ENCODE measurements around the gene PTPRK. TPM values are rescaled to one million over a fixed set of nuclear protein-coding genes. Genes with fewer than 3 reads are reported as not detected.

PTPRK gene
- total RNA-seq, 2 donors from 2014 or later, result 94.1 to 117 TPM

DNA sequence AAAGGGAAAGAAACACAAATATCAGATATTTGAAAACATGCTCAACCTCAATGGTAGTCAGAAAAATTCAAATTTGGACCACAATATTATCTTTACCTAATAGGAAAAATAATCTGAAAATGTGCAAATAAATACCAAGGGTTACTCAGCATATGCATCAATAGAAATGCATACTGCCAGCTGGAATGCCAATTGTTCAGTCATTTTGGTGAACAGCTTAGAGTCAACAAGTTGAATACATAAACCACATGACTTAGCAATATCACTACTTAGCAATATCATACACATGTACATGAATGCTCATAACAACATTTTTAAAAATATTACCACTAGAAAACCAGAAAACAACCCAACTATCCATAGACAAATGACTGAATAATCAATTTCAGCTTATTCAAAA, 212.7 kb downstream of the PTPRK start:
- no peak for TF ChIP-seq CTCF (IDR thresholded peaks at IDR 0.05)
- no peaks in the 10 kb centered on the region for H3K9me3 ChIP-seq
- intact Hi-C loops (cut with DNase I), result no loop called here
- no peak overlapping the region for H3K27ac ChIP-seq
- H3K27me3 ChIP-seq, result no peaks in the 10 kb centered on the region
- H3K9ac ChIP-seq (ENCODE audit: low read depth in 2 of 2, low read length in 2 of 2), result no peak overlapping the region
- no peak overlapping the region for H3K4me3 ChIP-seq
- H3K36me3 ChIP-seq, result no peaks in the 10 kb centered on the region
- DNase-seq, result no peak
- H3K4me1 ChIP-seq, result no peaks in the 10 kb centered on the region

GRCh38 chr6:128305976-128306375, 214.4 kb downstream of the PTPRK start:
- Histone ChIP-seq H3K36me3 (no peaks in the 10 kb centered on the region), H3K9me3 (no peaks in the 10 kb centered on the region), H3K4me3 (no peak overlapping the region), H3K27ac (no peak overlapping the region), H3K4me1 (no peaks in the 10 kb centered on the region), H3K27me3 (no peaks in the 10 kb centered on the region), H3K9ac (ENCODE audit: low read depth in 2 of 2, low read length in 2 of 2) (no peak overlapping the region)
- TF ChIP-seq CTCF (IDR thresholded peaks at IDR 0.05), result no peak
- DNase-seq, result no peak
- intact Hi-C loops (cut with DNase I), result no loop called here

GRCh38 chr6:128305228-128305627, 215.2 kb downstream of the PTPRK start:
- intact Hi-C loops (cut with DNase I), result no loop called here
- no peak for DNase-seq
- no peak overlapping the region for H3K27ac ChIP-seq
- H3K4me1 ChIP-seq, result no peaks in the 10 kb centered on the region
- no peaks in the 10 kb centered on the region for H3K36me3 ChIP-seq
- H3K9me3 ChIP-seq, result no peaks in the 10 kb centered on the region
- no peak overlapping the region for H3K9ac ChIP-seq (ENCODE audit: low read depth in 2 of 2, low read length in 2 of 2)
- no peak for TF ChIP-seq CTCF (IDR thresholded peaks at IDR 0.05)
- no peaks in the 10 kb centered on the region for H3K27me3 ChIP-seq
- H3K4me3 ChIP-seq, result no peak overlapping the region

- TF ChIP-seq CTCF (IDR thresholded peaks at IDR 0.05), result no peak
- H3K9ac ChIP-seq (ENCODE audit: low read depth in 2 of 2, low read length in 2 of 2), result no peak overlapping the region
- H3K27ac ChIP-seq, result no peak overlapping the region
- no peaks in the 10 kb centered on the region for H3K36me3 ChIP-seq
- no peaks in the 10 kb centered on the region for H3K9me3 ChIP-seq
- intact Hi-C loops (cut with DNase I), result no loop called here
- no peaks in the 10 kb centered on the region for H3K27me3 ChIP-seq
- no peak overlapping the region for H3K4me3 ChIP-seq
- no peak for DNase-seq
- no peaks in the 10 kb centered on the region for H3K4me1 ChIP-seq
Observed at GRCh38 chr6:128303870-128304269, 216.5 kb downstream of the PTPRK start.

- H3K36me3 ChIP-seq, result no peaks in the 10 kb centered on the region
Observed at GRCh38 chr6:128302942-128303341, 217.5 kb downstream of the PTPRK start.

More at GRCh38 chr6:128302942-128303341, 217.5 kb downstream of the PTPRK start:
- no peaks in the 10 kb centered on the region for H3K27me3 ChIP-seq
- H3K9me3 ChIP-seq, result no peaks in the 10 kb centered on the region
- intact Hi-C loops (cut with DNase I), result no loop called here
- no peak for DNase-seq
- H3K9ac ChIP-seq (ENCODE audit: low read depth in 2 of 2, low read length in 2 of 2), result no peak overlapping the region
- H3K4me1 ChIP-seq, result no peaks in the 10 kb centered on the region
- no peak for TF ChIP-seq CTCF (IDR thresholded peaks at IDR 0.05)
- H3K4me3 ChIP-seq, result no peak overlapping the region
- no peak overlapping the region for H3K27ac ChIP-seq

Data from colonic mucosa (tissue), 4 donors.